SKM-1 treated with dmso at 0.1 percent for 144 hours (cell line): ENCODE results near the gene ZNF292.
"Not testable (repeated sequence)": the region's sequence is repeated elsewhere in the genome, so short reads cannot be mapped to it uniquely, and the experiment has no call there.

Source experiments
- DNase-seq: peaks from one replicate; lab custom pipeline; 2025; ENCODE audit not compliant: unreplicated experiment; lab: John Stamatoyannopoulos, UW

ZNF292 gene

GRCh38 chr6:87264481-87264880 lies 109.1 kb downstream of the ZNF292 start:
- no peak for DNase-seq

- no peak for DNase-seq
These were observed 119.4 kb downstream of the ZNF292 start for GRCh38 chr6:87274660-87275274.

- no peak for DNase-seq
These were observed 121.3 kb downstream of the ZNF292 start for GRCh38 chr6:87276624-87277023.

GRCh38 chr6:87277123-87277522 lies 121.8 kb downstream of the ZNF292 start:
- no peak for DNase-seq

GRCh38 chr6:87279196-87279595 lies 123.8 kb downstream of the ZNF292 start:
- no peak for DNase-seq

GRCh38 chr6:87281426-87281825 lies 126.1 kb downstream of the ZNF292 start:
- DNase-seq: no peak

GRCh38 chr6:87282743-87283142 lies 127.4 kb downstream of the ZNF292 start:
- no peak for DNase-seq

GRCh38 chr6:87283461-87283860 lies 128.1 kb downstream of the ZNF292 start:
- no peak for DNase-seq

GRCh38 chr6:87287251-87287650 lies 131.9 kb downstream of the ZNF292 start:
- DNase-seq: no peak

- peak; percentile 53 for DNase-seq
These were observed 134.2 kb downstream of the ZNF292 start for GRCh38 chr6:87289571-87289970.

GRCh38 chr6:87291883-87292282 lies 136.5 kb downstream of the ZNF292 start:
- DNase-seq: no peak

GRCh38 chr6:87293526-87293925 lies 138.2 kb downstream of the ZNF292 start:
- DNase-seq: no peak

- DNase-seq: no peak
These were observed 141.8 kb downstream of the ZNF292 start for GRCh38 chr6:87297119-87297518.

- DNase-seq: not testable (repeated sequence)
These were observed 145.9 kb downstream of the ZNF292 start for GRCh38 chr6:87301277-87301676.

- DNase-seq: no peak
These were observed 153.6 kb downstream of the ZNF292 start for GRCh38 chr6:87308970-87309369.

GRCh38 chr6:87312860-87313259 lies 157.5 kb downstream of the ZNF292 start:
- DNase-seq: no peak
